Natural killer cell (primary cell): Measurements from ENCODE around the gene ATG10. TPM values are rescaled to one million over a fixed set of nuclear protein-coding genes. Genes with fewer than 3 reads are reported as not detected.

Source experiments
- ATAC-seq, 3 donors: fragments of 150-1000 bp in 2 of 3; fragments of 200-7000 bp in 1 of 3; cut with Tn5 transposase; 1 replicate in 1 of 3; 2 replicates in 2 of 3; pipeline ENCODE4 v1.10.0; 2021; ENCODE audit warnings: mild to moderate bottlenecking in 2 of 3, moderate library complexity in 2 of 3
- DNase-seq, 2 donors: peaks; one replicate each; pipeline versions ENCODE4 v3.0.0 to v3.0.0-alpha.2; 2013 to 2021; ENCODE audit warnings: mixed read lengths in 1 of 2
- H3K27ac ChIP-seq: one replicate; pipeline ENCODE4 v1.5.1; 2013; ENCODE audit warnings: mild to moderate bottlenecking, low read length
- H3K27me3 ChIP-seq: one replicate; pipeline ENCODE4 v1.6.1; 2013; ENCODE audit warnings: low read length; ENCODE audit not compliant: control insufficient read depth, insufficient read depth
- H3K36me3 ChIP-seq: one replicate; pipeline ENCODE4 v1.6.1; 2013; ENCODE audit warnings: low read length; ENCODE audit not compliant: control insufficient read depth, insufficient read depth
- H3K4me1 ChIP-seq: one replicate; pipeline ENCODE4 v1.6.1; 2013; ENCODE audit warnings: low read length; ENCODE audit not compliant: control insufficient read depth, insufficient read depth
- H3K4me3 ChIP-seq: one replicate; pipeline ENCODE4 v1.5.1; 2013; ENCODE audit warnings: low read length
- H3K9me3 ChIP-seq: one replicate; pipeline ENCODE4 v1.6.1; 2013; ENCODE audit warnings: low read length; ENCODE audit not compliant: control insufficient read depth, insufficient read depth
- H3K27ac Mint-ChIP-seq, 2 donors: one replicate each; pipeline ENCODE4 v1.8.0; 2022; ENCODE audit warnings: mild to moderate bottlenecking in 2 of 2, mixed read lengths in 2 of 2, moderate library complexity in 1 of 2
- H3K27me3 Mint-ChIP-seq, 2 donors: one replicate each; pipeline ENCODE4 v1.8.0; 2022; ENCODE audit warnings: low read depth in 2 of 2, mixed read lengths in 2 of 2
- H3K36me3 Mint-ChIP-seq: one replicate; pipeline ENCODE4 v1.8.0; 2022; ENCODE audit warnings: mixed read lengths
- H3K4me1 Mint-ChIP-seq, 2 donors: one replicate each; pipeline ENCODE4 v1.8.0; 2022; ENCODE audit warnings: mixed read lengths in 2 of 2
- H3K4me3 Mint-ChIP-seq: one replicate; pipeline ENCODE4 v1.8.0; 2022; ENCODE audit warnings: mild to moderate bottlenecking, moderate library complexity, mixed read lengths
- H3K9me3 Mint-ChIP-seq, 2 donors: one replicate each; pipeline ENCODE4 v1.8.0; 2022; ENCODE audit warnings: mixed read lengths in 2 of 2
- CTCF ChIP-seq: fragments of 200-600 bp; IDR thresholded peaks from one replicate; pipeline ENCODE4 v1.8.0; 2022; ENCODE audit warnings: antibody characterized with exemption
- WGBS: methylation state at CpG from one replicate; pipeline ENCODE4 v1.1.7; 2013; ENCODE audit warnings: missing lambda C conversion rate; ENCODE audit not compliant: insufficient coverage; 5-methylcytosine and 5-hydroxymethylcytosine counted together
- intact Hi-C: fragments of 100-400 bp; cut with micrococcal nuclease; formaldehyde crosslinking; loops from one replicate; pipeline ENCODE4 v1.14.2; 2022
- total RNA-seq, 4 donors: library from RNA; stranded (reverse); fragments of 120-200 nt in 1 of 4; gene quantifications; one replicate each; pipeline versions ENCODE4 v1.2.3 to v1.2.4, GENCODE V29; 2013 to 2022

ATG10 gene
- total RNA-seq, 3 donors from 2014 or later (not counting 1 experiment from before 2014, with no cell fraction given): 9.0 to 11.5 (median 11.4) TPM

GRCh38 chr5:82278711-82279370, 307.0 kb downstream of the ATG10 start:
- TF ChIP-seq CTCF: no peak
- intact Hi-C loops: loop anchor here (10.0 kb wide), 1 partner anchor 796 kb away; the partner anchor contains the start of genes TMEM167A and XRCC4
- ATAC-seq (no peak), DNase-seq (no peak)
- peaks cover 25 to 33% of the 10 kb centered on the region in 2 donors for H3K4me1 Mint-ChIP-seq
- H3K27me3 ChIP-seq: no peaks in the 10 kb centered on the region
- H3K4me3 ChIP-seq: peak overlapping the region; percentile 84
- H3K27ac Mint-ChIP-seq: peak overlapping the region; percentile 95
- H3K9me3 Mint-ChIP-seq: no peaks in the 10 kb centered on the region
- peaks cover 23% of the 10 kb centered on the region for H3K36me3 ChIP-seq
- peaks cover 12% of the 10 kb centered on the region for H3K4me1 ChIP-seq
- WGBS: 80% methylated on average over 13 of the region's 19 CpGs
- H3K9me3 ChIP-seq: no peaks in the 10 kb centered on the region
- peak overlapping the region; percentile 95 for H3K4me3 Mint-ChIP-seq
- H3K27ac ChIP-seq: peak overlapping the region; percentile 73
- no peaks in the 10 kb centered on the region for H3K36me3 Mint-ChIP-seq
- no peaks in the 10 kb centered on the region for H3K27me3 Mint-ChIP-seq

DNA sequence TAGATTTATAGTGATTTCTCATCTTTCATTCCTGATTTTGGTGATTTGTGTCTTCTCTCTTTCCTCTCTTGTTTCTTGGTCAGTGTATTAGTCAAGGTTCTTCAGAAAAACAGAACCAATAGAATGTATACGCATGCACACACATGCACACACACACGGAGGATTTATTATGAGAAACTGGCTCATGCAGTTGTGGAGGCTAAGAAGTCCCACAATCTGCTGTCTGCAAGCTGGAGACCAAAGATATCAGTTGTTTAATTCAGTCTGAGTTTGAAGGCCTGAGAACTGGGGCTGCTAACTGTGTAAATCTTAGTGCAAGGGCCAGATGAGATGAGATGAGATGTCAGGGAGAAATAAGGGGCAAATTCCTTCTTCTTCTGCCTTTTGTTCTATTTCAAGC, 312.1 kb downstream of the ATG10 start:
- no peaks in the 10 kb centered on the region for H3K9me3 ChIP-seq
- no peak overlapping the region for H3K27ac Mint-ChIP-seq
- intact Hi-C loops: no loop called here
- no peak overlapping the region for H3K4me3 ChIP-seq
- H3K4me3 Mint-ChIP-seq: no peak overlapping the region
- WGBS: 100% methylated on average over 2 of the region's 2 CpGs
- no peaks in the 10 kb centered on the region for H3K27me3 ChIP-seq
- peaks cover 3% of the 10 kb centered on the region for H3K4me1 ChIP-seq
- no peak for DNase-seq
- no peak for ATAC-seq
- no peak overlapping the region for H3K27ac ChIP-seq
- no peaks in the 10 kb centered on the region for H3K9me3 Mint-ChIP-seq
- peaks cover 0 to 5% of the 10 kb centered on the region in 2 donors for H3K4me1 Mint-ChIP-seq
- no peak for TF ChIP-seq CTCF
- H3K36me3 ChIP-seq: no peaks in the 10 kb centered on the region
- H3K27me3 Mint-ChIP-seq: no peaks in the 10 kb centered on the region
- no peaks in the 10 kb centered on the region for H3K36me3 Mint-ChIP-seq

DNA sequence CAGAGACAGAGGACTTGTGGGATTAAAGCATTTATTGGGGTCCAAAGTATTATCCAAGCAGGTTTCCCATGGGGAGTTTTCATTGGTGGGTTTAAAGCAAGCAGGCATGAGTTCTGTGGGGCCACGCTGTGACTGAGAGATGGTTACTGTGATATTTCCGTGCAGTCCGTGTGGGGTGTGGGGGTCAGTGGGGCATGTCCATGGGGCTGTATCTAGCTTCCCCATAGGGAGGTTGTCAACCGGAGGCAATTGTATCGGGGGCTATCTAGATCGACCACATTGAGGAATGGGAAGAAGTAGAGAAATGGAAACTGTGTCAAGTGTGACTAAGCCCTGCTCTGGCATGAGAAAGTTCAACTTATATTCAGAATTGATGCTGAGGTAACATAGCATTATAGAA, 313.4 kb downstream of the ATG10 start:
- no peaks in the 10 kb centered on the region for H3K36me3 Mint-ChIP-seq
- ATAC-seq (no peak), DNase-seq (no peak)
- H3K9me3 Mint-ChIP-seq: no peaks in the 10 kb centered on the region
- Histone ChIP-seq H3K36me3 (no peaks in the 10 kb centered on the region), H3K4me3 (no peak overlapping the region), H3K9me3 (no peaks in the 10 kb centered on the region), H3K27me3 (no peaks in the 10 kb centered on the region), H3K27ac (no peak overlapping the region), H3K4me1 (no peaks in the 10 kb centered on the region)
- intact Hi-C loops: no loop called here
- H3K27me3 Mint-ChIP-seq: no peaks in the 10 kb centered on the region
- TF ChIP-seq CTCF: no peak
- no peak overlapping the region for H3K27ac Mint-ChIP-seq
- H3K4me3 Mint-ChIP-seq: no peak overlapping the region
- no peaks in the 10 kb centered on the region for H3K4me1 Mint-ChIP-seq
- 94% methylated on average over 6 of the region's 6 CpGs for WGBS

DNA sequence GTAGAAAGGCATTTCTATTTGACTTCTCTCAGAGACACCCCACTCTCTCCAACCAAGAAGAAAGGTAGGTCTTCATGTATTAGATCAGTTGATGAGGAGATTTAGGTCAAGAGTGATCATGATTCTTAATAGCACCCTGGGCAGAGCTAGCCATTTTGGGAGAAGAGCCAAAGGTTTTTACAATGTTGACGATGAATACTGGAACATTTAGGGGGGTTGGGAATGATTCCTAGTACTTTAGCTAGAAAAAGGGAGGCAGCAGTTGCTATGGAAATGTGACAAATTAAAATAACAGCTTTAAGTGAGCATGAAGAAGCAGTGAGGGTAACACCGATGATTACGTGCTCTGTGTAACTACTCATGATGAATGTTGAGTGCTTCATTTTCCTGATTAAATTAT, 315.8 kb downstream of the ATG10 start:
- Histone ChIP-seq H3K9me3 (no peaks in the 10 kb centered on the region), H3K27ac (no peak overlapping the region), H3K27me3 (no peaks in the 10 kb centered on the region), H3K4me3 (no peak overlapping the region), H3K4me1 (no peaks in the 10 kb centered on the region), H3K36me3 (no peaks in the 10 kb centered on the region)
- TF ChIP-seq CTCF: no peak
- Mint-ChIP-seq H3K4me3 (no peak overlapping the region), H3K27me3 (no peaks in the 10 kb centered on the region), H3K4me1 (no peaks in the 10 kb centered on the region), H3K27ac (no peak overlapping the region), H3K36me3 (no peaks in the 10 kb centered on the region), H3K9me3 (no peaks in the 10 kb centered on the region)
- no peak for ATAC-seq
- intact Hi-C loops: no loop called here
- no peak for DNase-seq
- 98% methylated on average over 3 of the region's 3 CpGs for WGBS
